ENCODE data around the gene OR7G2.

The OR7G2 gene

GRCh38 chr19:9107375-9107774, at the start of gene OR7G2:
Gene OR7G2 (minus strand): TSS chr19:9107475. CDS start chr19:9103243, 4,232 bp downstream.
- no peak for DNase-seq (ENCODE audit: low read depth, low spot score)

- DNase-seq (ENCODE audit: low read depth, low spot score), result no peak
Measured at GRCh38 chr19:9156304-9156703, 49.0 kb upstream of the OR7G2 start.

GRCh38 chr19:9155591-9155990, 48.3 kb upstream of the OR7G2 start:
- no peak for DNase-seq (ENCODE audit: low read depth, low spot score)

- DNase-seq (ENCODE audit: low read depth, low spot score), result no peak
Measured at GRCh38 chr19:9151367-9151766, 44.1 kb upstream of the OR7G2 start.

- no peak for DNase-seq (ENCODE audit: low read depth, low spot score)
Measured at GRCh38 chr19:9150650-9151049, 43.4 kb upstream of the OR7G2 start.

- no peak for DNase-seq (ENCODE audit: low read depth, low spot score)
Measured at GRCh38 chr19:9149997-9150396, 42.7 kb upstream of the OR7G2 start.

GRCh38 chr19:9148697-9149096, 41.4 kb upstream of the OR7G2 start:
- DNase-seq (ENCODE audit: low read depth, low spot score), result no peak

- DNase-seq (ENCODE audit: low read depth, low spot score), result no peak
Measured at GRCh38 chr19:9146882-9147281, 39.6 kb upstream of the OR7G2 start.

- DNase-seq (ENCODE audit: low read depth, low spot score), result no peak
Measured at GRCh38 chr19:9144920-9145319, 37.6 kb upstream of the OR7G2 start.

GRCh38 chr19:9140159-9140874, 33.0 kb upstream of the OR7G2 start, which contains the start of gene ZNF317:
Gene ZNF317 (plus strand): TSS chr19:9140397. CDS start chr19:9156017, 15,620 bp downstream.
- DNase-seq (ENCODE audit: low read depth, low spot score), result peak; percentile 84

- no peak for DNase-seq (ENCODE audit: low read depth, low spot score)
Measured at GRCh38 chr19:9139609-9140158, 32.4 kb upstream of the OR7G2 start.

GRCh38 chr19:9132422-9132821, 25.1 kb upstream of the OR7G2 start:
- no peak for DNase-seq (ENCODE audit: low read depth, low spot score)

GRCh38 chr19:9130965-9131364, 23.7 kb upstream of the OR7G2 start:
- DNase-seq (ENCODE audit: low read depth, low spot score), result no peak

GRCh38 chr19:9128171-9128570, 20.9 kb upstream of the OR7G2 start:
- no peak for DNase-seq (ENCODE audit: low read depth, low spot score)

GRCh38 chr19:9126900-9127405, 19.7 kb upstream of the OR7G2 start, which contains the start of gene OR7G3:
Gene OR7G3 (minus strand): TSS chr19:9126950. CDS start chr19:9126950, 0 bp downstream.
- DNase-seq (ENCODE audit: low read depth, low spot score), result no peak

- DNase-seq (ENCODE audit: low read depth, low spot score), result no peak
Measured at GRCh38 chr19:9116547-9116946, 9.3 kb upstream of the OR7G2 start.

GRCh38 chr19:9115307-9115813, 8.1 kb upstream of the OR7G2 start, which contains the start of gene OR7G1:
Gene OR7G1 (minus strand): TSS chr19:9115763. CDS start chr19:9115763, 0 bp downstream.
- DNase-seq (ENCODE audit: low read depth, low spot score), result no peak

- no peak for DNase-seq (ENCODE audit: low read depth, low spot score)
Measured at GRCh38 chr19:9109959-9110358, 2.7 kb upstream of the OR7G2 start.

GRCh38 chr19:9086761-9087160, 20.5 kb downstream of the OR7G2 start, which contains the start of gene OR1M1:
Gene OR1M1 (plus strand): TSS chr19:9087061. CDS start chr19:9093245, 6,184 bp downstream.
- DNase-seq (ENCODE audit: low read depth, low spot score), result no peak

- DNase-seq (ENCODE audit: low read depth, low spot score), result no peak
Measured at GRCh38 chr19:9078651-9079050, 28.6 kb downstream of the OR7G2 start.

- DNase-seq (ENCODE audit: low read depth, low spot score), result no peak
Measured at GRCh38 chr19:9076901-9077300, 30.4 kb downstream of the OR7G2 start.

GRCh38 chr19:9075064-9075949, 32.0 kb downstream of the OR7G2 start:
- DNase-seq (ENCODE audit: low read depth, low spot score), result no peak

All from activated CD4-positive, CD25-positive, alpha-beta regulatory T cell treated with anti-CD3 and anti-CD28 coated beads, Interleukin-2, amount 50 U/mL, for 16 hours (primary cell).